GM19240 (cell line): ENCODE results near the gene GJB1.
"Not testable (repeated sequence)": the region's sequence is repeated elsewhere in the genome, so short reads cannot be mapped to it uniquely, and the experiment has no call there.

Experiments
- DNase-seq: peaks from one replicate; pipeline ENCODE4 v3.0.0; 2011; ENCODE audit warnings: low spot score; ENCODE audit not compliant: insufficient read length

Gene GJB1

GRCh38 chrX:71254092-71254963 lies 31.3 kb downstream of the GJB1 start, which contains the start of gene ZMYM3:
TSS of gene ZMYM3 (minus strand) at chrX:71254140. CDS start at chrX:71253255, 885 bp downstream.
- DNase-seq, result peak; percentile 71

- DNase-seq, result no peak
Observed at GRCh38 chrX:71256051-71256450, 33.0 kb downstream of the GJB1 start.

GRCh38 chrX:71256856-71257255 lies 33.8 kb downstream of the GJB1 start:
- no peak for DNase-seq

GRCh38 chrX:71268624-71269023 lies 45.6 kb downstream of the GJB1 start:
- not testable (repeated sequence) for DNase-seq

- DNase-seq, result no peak
Observed at GRCh38 chrX:71269801-71270395, 46.9 kb downstream of the GJB1 start.

GRCh38 chrX:71272313-71272712 lies 49.3 kb downstream of the GJB1 start:
- DNase-seq, result not testable (repeated sequence)
